ENCODE measurements around the gene UHMK1.
A peak's percentile ranks its signal among the peaks of the same experiment; 100 is the strongest.

The UHMK1 gene

DNA sequence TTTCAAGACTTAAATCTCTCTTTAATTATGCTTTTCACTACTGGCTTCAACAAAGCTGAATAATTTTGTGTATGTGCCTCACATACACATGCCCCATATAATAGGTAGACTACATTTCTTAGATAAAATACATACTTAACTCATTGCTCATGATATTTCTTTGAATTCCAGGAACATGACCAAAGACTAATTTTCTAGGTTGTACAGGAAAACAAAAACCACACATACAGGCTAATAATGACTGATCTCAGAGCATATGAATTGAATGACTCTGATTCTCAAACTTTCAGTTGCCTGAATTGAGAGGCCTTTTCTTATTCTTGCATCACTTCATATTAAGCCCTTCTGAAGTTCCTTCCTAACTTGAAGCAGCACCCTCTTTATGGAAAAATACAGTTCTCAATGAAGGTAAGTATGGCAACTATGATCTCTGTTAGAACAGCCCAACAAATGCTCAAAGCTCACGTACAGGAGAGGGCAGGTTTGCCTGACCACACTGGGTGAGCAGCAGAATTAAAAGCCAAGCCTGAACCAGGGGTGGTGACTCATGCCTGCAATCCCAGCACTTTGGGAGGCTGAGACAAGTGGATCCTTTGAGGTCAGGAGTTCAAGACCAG is 41.3 kb downstream of the UHMK1 start:
- H3K4me3 ChIP-seq (ENCODE audit: control insufficient read depth, low read depth, low read length): no peak overlapping the region
- DNase-seq (ENCODE audit: low read depth): peak; percentile 84
- TF ChIP-seq, protein P1, sequence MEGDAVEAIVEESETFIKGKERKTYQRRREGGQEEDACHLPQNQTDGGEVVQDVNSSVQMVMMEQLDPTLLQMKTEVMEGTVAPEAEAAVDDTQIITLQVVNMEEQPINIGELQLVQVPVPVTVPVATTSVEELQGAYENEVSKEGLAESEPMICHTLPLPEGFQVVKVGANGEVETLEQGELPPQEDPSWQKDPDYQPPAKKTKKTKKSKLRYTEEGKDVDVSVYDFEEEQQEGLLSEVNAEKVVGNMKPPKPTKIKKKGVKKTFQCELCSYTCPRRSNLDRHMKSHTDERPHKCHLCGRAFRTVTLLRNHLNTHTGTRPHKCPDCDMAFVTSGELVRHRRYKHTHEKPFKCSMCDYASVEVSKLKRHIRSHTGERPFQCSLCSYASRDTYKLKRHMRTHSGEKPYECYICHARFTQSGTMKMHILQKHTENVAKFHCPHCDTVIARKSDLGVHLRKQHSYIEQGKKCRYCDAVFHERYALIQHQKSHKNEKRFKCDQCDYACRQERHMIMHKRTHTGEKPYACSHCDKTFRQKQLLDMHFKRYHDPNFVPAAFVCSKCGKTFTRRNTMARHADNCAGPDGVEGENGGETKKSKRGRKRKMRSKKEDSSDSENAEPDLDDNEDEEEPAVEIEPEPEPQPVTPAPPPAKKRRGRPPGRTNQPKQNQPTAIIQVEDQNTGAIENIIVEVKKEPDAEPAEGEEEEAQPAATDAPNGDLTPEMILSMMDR (conservative IDR thresholded peaks at IDR 0.05; ENCODE audit: control insufficient read depth, insufficient read depth, low read depth, low read length): no peak

GRCh38 chr1:162541619-162542141 is 44.1 kb downstream of the UHMK1 start:
- TF ChIP-seq, protein P1 (conservative IDR thresholded peaks at IDR 0.05; ENCODE audit: control insufficient read depth, insufficient read depth, low read depth, low read length): no peak
- no peak overlapping the region for H3K4me3 ChIP-seq (ENCODE audit: control insufficient read depth, low read depth, low read length)
- peak; percentile 98 for DNase-seq (ENCODE audit: low read depth)

DNA sequence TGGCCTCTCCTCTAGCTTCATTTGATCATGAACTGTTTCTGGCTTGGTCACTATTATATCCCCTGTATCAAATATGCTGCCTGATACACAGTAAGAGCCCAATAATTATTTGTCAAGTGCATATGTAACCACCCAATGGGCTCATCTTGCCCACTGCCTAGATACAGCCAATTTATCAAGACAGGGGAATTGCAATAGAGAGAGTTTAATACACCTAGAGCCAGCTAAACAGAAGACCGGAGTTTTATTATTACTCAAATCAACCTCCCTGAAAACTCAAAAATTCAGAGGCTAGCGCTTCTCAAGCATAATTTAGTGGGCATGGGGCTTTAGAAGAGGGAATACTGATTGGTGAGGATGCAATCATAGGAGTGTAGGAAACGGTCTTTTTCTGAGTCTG is 45.6 kb downstream of the UHMK1 start:
- DNase-seq (ENCODE audit: low read depth): no peak
- TF ChIP-seq, protein P1 (conservative IDR thresholded peaks at IDR 0.05; ENCODE audit: control insufficient read depth, insufficient read depth, low read depth, low read length): no peak

GRCh38 chr1:162548170-162548569 is 50.6 kb downstream of the UHMK1 start:
- no peak overlapping the region for H3K4me3 ChIP-seq (ENCODE audit: control insufficient read depth, low read depth, low read length)
- TF ChIP-seq, protein P1 (conservative IDR thresholded peaks at IDR 0.05; ENCODE audit: control insufficient read depth, insufficient read depth, low read depth, low read length): no peak
- peak; percentile 94 for DNase-seq (ENCODE audit: low read depth)

More for the DNA sequence above, 45.6 kb downstream of the UHMK1 start:
- no peak overlapping the region for H3K4me3 ChIP-seq (ENCODE audit: control insufficient read depth, low read depth, low read length)

GRCh38 chr1:162549001-162549400 is 51.4 kb downstream of the UHMK1 start:
- no peak for DNase-seq (ENCODE audit: low read depth)
- H3K4me3 ChIP-seq (ENCODE audit: control insufficient read depth, low read depth, low read length): no peak overlapping the region
- TF ChIP-seq, protein P1 (conservative IDR thresholded peaks at IDR 0.05; ENCODE audit: control insufficient read depth, insufficient read depth, low read depth, low read length): no peak

DNA sequence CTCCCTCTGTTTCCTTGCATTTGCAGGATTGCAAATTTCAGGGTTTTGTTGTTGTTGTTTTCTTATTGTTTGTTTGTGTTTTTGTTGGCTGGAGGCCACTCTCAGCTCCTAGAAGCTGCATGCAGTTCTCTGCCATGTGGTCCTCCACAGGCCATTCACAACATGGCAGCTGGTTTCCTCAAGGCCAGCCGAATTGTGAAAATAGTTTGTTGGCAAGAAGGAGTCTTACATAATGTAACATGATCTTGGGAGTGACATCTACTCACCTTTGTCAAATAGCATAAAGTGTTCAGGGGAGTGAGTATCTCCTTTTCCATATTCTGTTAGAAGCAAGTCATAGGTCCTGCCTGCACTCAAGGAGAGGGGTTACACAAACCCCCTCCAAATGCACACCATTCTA is 53.3 kb downstream of the UHMK1 start:
- DNase-seq (ENCODE audit: low read depth): no peak
- H3K4me3 ChIP-seq (ENCODE audit: control insufficient read depth, low read depth, low read length): no peak overlapping the region
- TF ChIP-seq, protein P1 (conservative IDR thresholded peaks at IDR 0.05; ENCODE audit: control insufficient read depth, insufficient read depth, low read depth, low read length): no peak

All from fibroblast of mammary gland (primary cell).